CD8-positive, alpha-beta memory T cell (primary cell): ENCODE data around the gene IKBKE. TPM values are rescaled to one million over a fixed set of nuclear protein-coding genes. Genes with fewer than 3 reads are reported as not detected.

Experiments used
- CTCF ChIA-PET: fragments of 350-600 bp; sonication (Branson Sonifier 250); formaldehyde crosslinking; loops from one replicate; lab custom pipeline; 2021; ENCODE audit warnings: antibody characterized with exemption; lab: Charles Lee
- POLR2A ChIA-PET: fragments of 350-600 bp; sonication (Branson Sonifier 250); formaldehyde crosslinking; loops from one replicate; lab custom pipeline; 2021; ENCODE audit warnings: antibody characterized with exemption; lab: Charles Lee
- DNase-seq, 5 donors: peaks; one replicate each; pipeline versions ENCODE4 v3.0.0 to v3.0.0-alpha.2; 2020 to 2022; ENCODE audit warnings: mixed read lengths in 1 of 5
- H3K27ac ChIP-seq: one replicate; pipeline ENCODE4 v1.7.0; 2013; ENCODE audit warnings: low read depth, mild to moderate bottlenecking, low read length, moderate library complexity
- H3K27me3 ChIP-seq: 2 replicates; pipeline ENCODE4 v1.7.0; 2013; ENCODE audit warnings: low read length, mild to moderate bottlenecking; ENCODE audit not compliant: insufficient read depth, poor library complexity, severe bottlenecking
- H3K36me3 ChIP-seq: 2 replicates; pipeline ENCODE4 v1.7.0; 2013; ENCODE audit warnings: mild to moderate bottlenecking, low read length, moderate library complexity; ENCODE audit not compliant: insufficient read depth
- H3K4me1 ChIP-seq: 2 replicates; pipeline ENCODE4 v1.7.0; 2013; ENCODE audit warnings: mild to moderate bottlenecking, low read length, moderate library complexity; ENCODE audit not compliant: insufficient read depth
- H3K4me3 ChIP-seq: 2 replicates; pipeline ENCODE4 v1.7.0; 2013; ENCODE audit warnings: mild to moderate bottlenecking, low read length
- H3K9me3 ChIP-seq: 2 replicates; pipeline ENCODE4 v1.7.0; 2013; ENCODE audit warnings: mild to moderate bottlenecking, low read length
- H3K27ac Mint-ChIP-seq, 8 donors: one replicate each; pipeline ENCODE4 v1.8.0; 2020 to 2021; ENCODE audit warnings: mixed read lengths in 8 of 8, mild to moderate bottlenecking in 6 of 8, inconsistent platforms in 3 of 8, moderate library complexity in 3 of 8
- H3K27me3 Mint-ChIP-seq, 2 donors: one replicate each; pipeline ENCODE4 v1.8.0; 2020 to 2021; ENCODE audit warnings: mixed read lengths in 2 of 2, mild to moderate bottlenecking in 1 of 2, moderate library complexity in 1 of 2
- H3K36me3 Mint-ChIP-seq, 3 donors: one replicate each; pipeline ENCODE4 v1.8.0; 2020 to 2021; ENCODE audit warnings: mixed read lengths in 3 of 3, inconsistent platforms in 1 of 3, mild to moderate bottlenecking in 1 of 3
- H3K4me1 Mint-ChIP-seq, 3 donors: one replicate each; pipeline ENCODE4 v1.8.0; 2020 to 2021; ENCODE audit warnings: mixed read lengths in 3 of 3, inconsistent platforms in 1 of 3, mild to moderate bottlenecking in 1 of 3
- H3K4me3 Mint-ChIP-seq, 7 donors: one replicate each; pipeline ENCODE4 v1.8.0; 2020 to 2021; ENCODE audit warnings: mixed read lengths in 7 of 7, mild to moderate bottlenecking in 6 of 7, moderate library complexity in 4 of 7, inconsistent platforms in 2 of 7
- H3K9me3 Mint-ChIP-seq, 5 donors: one replicate each; pipeline ENCODE4 v1.8.0; 2020 to 2022; ENCODE audit warnings: mixed read lengths in 5 of 5, mild to moderate bottlenecking in 3 of 5, moderate library complexity in 2 of 5, inconsistent platforms in 1 of 5
- polyA plus RNA-seq: library from polyadenylated mRNA; unstranded; fragments of 300-500 nt; fragmentation: Illumina TruSeq; gene quantifications from one replicate; pipeline ENCODE4 v1.2.3, GENCODE V29; 2021
- total RNA-seq, 2 experiments: library from RNA; stranded (reverse); gene quantifications; one replicate each; pipeline ENCODE4 v1.2.3, GENCODE V29; 2021

Gene IKBKE
- 10 to 100 TPM; 17.1 to 18.4 TPM for total RNA-seq
- polyA plus RNA-seq, result 46.6 TPM

GRCh38 chr1:206469933-206470691 lies at the start of gene IKBKE:
TSS of gene IKBKE (plus strand) at chr1:206470476. CDS start at chr1:206473228, 2,752 bp downstream.
- Histone ChIP-seq H3K4me3 (peak within 1 kb of the TSS; percentile 96), H3K27ac (peak within 1 kb of the TSS; percentile 76), H3K36me3 (peaks cover 16% of the 10 kb centered on the region), H3K9me3 (no peaks in the 10 kb centered on the region), H3K27me3 (no peaks in the 10 kb centered on the region), H3K4me1 (peaks cover 74% of the 10 kb centered on the region)
- peaks cover 0 to 42% (median under 1%) of the 10 kb centered on the region in 3 donors for H3K36me3 Mint-ChIP-seq
- POLR2A ChIA-PET, result interaction anchor here (0.5 to 2.0 kb wide), 10 partner anchors 9 to 387 kb away, joined by 3 to 11 read pairs (median 4); partner anchors contain the start of genes EIF2D and RASSF5
- peak within 1 kb of the TSS; percentile 89 to 97 (median 93) for H3K4me3 Mint-ChIP-seq
- H3K27me3 Mint-ChIP-seq, result no peaks in the 10 kb centered on the region
- peaks cover 72 to 89% (median 78%) of the 10 kb centered on the region in 3 donors for H3K4me1 Mint-ChIP-seq
- DNase-seq, result peak; percentile 27 to 70 (median 39)
- H3K27ac Mint-ChIP-seq, result peak within 1 kb of the TSS; percentile 77 to 97 (median 92)
- CTCF ChIA-PET, result interaction anchor here (0.9 to 3.6 kb wide), 11 partner anchors 9 to 194 kb away, joined by 3 to 50 read pairs (median 7); partner anchors contain the start of genes DYRK3, EIF2D and RASSF5
- no peaks in the 10 kb centered on the region for H3K9me3 Mint-ChIP-seq

- H3K36me3 ChIP-seq, result no peaks in the 10 kb centered on the region
- no peaks in the 10 kb centered on the region for H3K27me3 ChIP-seq
- Mint-ChIP-seq H3K9me3 (no peaks in the 10 kb centered on the region), H3K4me1 (no peaks in the 10 kb centered on the region), H3K27ac (no peak overlapping the region), H3K4me3 (no peak overlapping the region), H3K36me3 (peaks cover 7 to 53% (median 26%) of the 10 kb centered on the region in 3 donors), H3K27me3 (no peaks in the 10 kb centered on the region)
- H3K4me3 ChIP-seq, result no peak overlapping the region
- CTCF ChIA-PET, result no interaction called here
- no peaks in the 10 kb centered on the region for H3K9me3 ChIP-seq
- H3K27ac ChIP-seq, result no peak overlapping the region
- no peak for DNase-seq
- no peaks in the 10 kb centered on the region for H3K4me1 ChIP-seq
- POLR2A ChIA-PET, result no interaction called here
These were observed 48.5 kb upstream of the IKBKE start for GRCh38 chr1:206421616-206422340.

GRCh38 chr1:206422525-206422924 lies 47.8 kb upstream of the IKBKE start:
- Mint-ChIP-seq H3K9me3 (no peaks in the 10 kb centered on the region), H3K4me3 (no peak overlapping the region), H3K36me3 (peaks cover 7 to 52% (median 29%) of the 10 kb centered on the region in 3 donors), H3K4me1 (no peaks in the 10 kb centered on the region), H3K27me3 (no peaks in the 10 kb centered on the region), H3K27ac (peak overlapping the region in 1 of 8 donors; percentile 4)
- DNase-seq, result no peak
- H3K36me3 ChIP-seq, result no peaks in the 10 kb centered on the region
- H3K9me3 ChIP-seq, result no peaks in the 10 kb centered on the region
- ChIA-PET CTCF (no interaction called here), POLR2A (no interaction called here)
- no peak overlapping the region for H3K4me3 ChIP-seq
- H3K27ac ChIP-seq, result no peak overlapping the region
- no peaks in the 10 kb centered on the region for H3K4me1 ChIP-seq
- no peaks in the 10 kb centered on the region for H3K27me3 ChIP-seq

GRCh38 chr1:206427291-206427690 lies 43.0 kb upstream of the IKBKE start:
- Histone ChIP-seq H3K4me1 (no peaks in the 10 kb centered on the region), H3K36me3 (no peaks in the 10 kb centered on the region), H3K27me3 (no peaks in the 10 kb centered on the region), H3K4me3 (no peak overlapping the region), H3K9me3 (no peaks in the 10 kb centered on the region), H3K27ac (no peak overlapping the region)
- Mint-ChIP-seq H3K27ac (no peak overlapping the region), H3K36me3 (peaks cover 11 to 48% (median 20%) of the 10 kb centered on the region in 3 donors), H3K27me3 (no peaks in the 10 kb centered on the region), H3K9me3 (no peaks in the 10 kb centered on the region), H3K4me3 (no peak overlapping the region), H3K4me1 (no peaks in the 10 kb centered on the region)
- POLR2A ChIA-PET, result no interaction called here
- DNase-seq, result no peak
- CTCF ChIA-PET, result no interaction called here

GRCh38 chr1:206429421-206429820 lies 40.9 kb upstream of the IKBKE start:
- no peak for DNase-seq
- H3K9me3 ChIP-seq, result no peaks in the 10 kb centered on the region
- no peaks in the 10 kb centered on the region for H3K36me3 ChIP-seq
- H3K4me3 ChIP-seq, result no peak overlapping the region
- Mint-ChIP-seq H3K4me3 (no peak overlapping the region), H3K36me3 (peaks cover 11 to 43% (median 13%) of the 10 kb centered on the region in 3 donors), H3K27me3 (no peaks in the 10 kb centered on the region), H3K27ac (peak overlapping the region in 1 of 8 donors; percentile 35), H3K9me3 (no peaks in the 10 kb centered on the region), H3K4me1 (no peaks in the 10 kb centered on the region)
- POLR2A ChIA-PET, result no interaction called here
- CTCF ChIA-PET, result no interaction called here
- no peaks in the 10 kb centered on the region for H3K4me1 ChIP-seq
- H3K27me3 ChIP-seq, result no peaks in the 10 kb centered on the region
- H3K27ac ChIP-seq, result no peak overlapping the region

GRCh38 chr1:206430031-206430983 lies 40.0 kb upstream of the IKBKE start:
- Histone ChIP-seq H3K27ac (no peak overlapping the region), H3K9me3 (no peaks in the 10 kb centered on the region), H3K4me1 (no peaks in the 10 kb centered on the region), H3K4me3 (no peak overlapping the region), H3K27me3 (no peaks in the 10 kb centered on the region), H3K36me3 (no peaks in the 10 kb centered on the region)
- POLR2A ChIA-PET, result interaction anchor here (0.5 kb wide), 1 partner anchor 177 kb away, joined by 4 read pairs; no protein-coding TSS in a partner anchor
- no peak for DNase-seq
- Mint-ChIP-seq H3K4me1 (no peaks in the 10 kb centered on the region), H3K36me3 (peaks cover 11 to 42% (median 13%) of the 10 kb centered on the region in 3 donors), H3K9me3 (no peaks in the 10 kb centered on the region), H3K27me3 (no peaks in the 10 kb centered on the region), H3K4me3 (no peak overlapping the region), H3K27ac (no peak overlapping the region)
- CTCF ChIA-PET, result no interaction called here

GRCh38 chr1:206435445-206435844 lies 34.8 kb upstream of the IKBKE start:
- Mint-ChIP-seq H3K36me3 (peaks cover 8 to 57% (median 20%) of the 10 kb centered on the region in 3 donors), H3K9me3 (no peaks in the 10 kb centered on the region), H3K4me1 (no peaks in the 10 kb centered on the region), H3K27ac (no peak overlapping the region), H3K27me3 (no peaks in the 10 kb centered on the region), H3K4me3 (no peak overlapping the region)
- ChIA-PET CTCF (no interaction called here), POLR2A (no interaction called here)
- H3K4me3 ChIP-seq, result no peak overlapping the region
- no peak overlapping the region for H3K27ac ChIP-seq
- H3K9me3 ChIP-seq, result no peaks in the 10 kb centered on the region
- H3K27me3 ChIP-seq, result no peaks in the 10 kb centered on the region
- H3K4me1 ChIP-seq, result no peaks in the 10 kb centered on the region
- no peaks in the 10 kb centered on the region for H3K36me3 ChIP-seq
- DNase-seq, result no peak
